GM10266 (cell line): ENCODE data around the gene GRAP.

ENCODE experiments used
- DNase-seq: peaks from one replicate; pipeline ENCODE4 v3.0.0; 2012; ENCODE audit errors: extremely low spot score
- TF ChIP-seq, protein P1 (sequence below): IDR thresholded peaks from 2 replicates; pipeline ENCODE4 v1.5.1; 2012; ENCODE audit warnings: mild to moderate bottlenecking, low read depth; ENCODE audit not compliant: control insufficient read depth, insufficient read depth; ENCODE audit errors: missing control alignments

GRAP gene

GRCh38 chr17:19009970-19010369 lies 36.8 kb downstream of the GRAP start:
- TF ChIP-seq, protein P1, sequence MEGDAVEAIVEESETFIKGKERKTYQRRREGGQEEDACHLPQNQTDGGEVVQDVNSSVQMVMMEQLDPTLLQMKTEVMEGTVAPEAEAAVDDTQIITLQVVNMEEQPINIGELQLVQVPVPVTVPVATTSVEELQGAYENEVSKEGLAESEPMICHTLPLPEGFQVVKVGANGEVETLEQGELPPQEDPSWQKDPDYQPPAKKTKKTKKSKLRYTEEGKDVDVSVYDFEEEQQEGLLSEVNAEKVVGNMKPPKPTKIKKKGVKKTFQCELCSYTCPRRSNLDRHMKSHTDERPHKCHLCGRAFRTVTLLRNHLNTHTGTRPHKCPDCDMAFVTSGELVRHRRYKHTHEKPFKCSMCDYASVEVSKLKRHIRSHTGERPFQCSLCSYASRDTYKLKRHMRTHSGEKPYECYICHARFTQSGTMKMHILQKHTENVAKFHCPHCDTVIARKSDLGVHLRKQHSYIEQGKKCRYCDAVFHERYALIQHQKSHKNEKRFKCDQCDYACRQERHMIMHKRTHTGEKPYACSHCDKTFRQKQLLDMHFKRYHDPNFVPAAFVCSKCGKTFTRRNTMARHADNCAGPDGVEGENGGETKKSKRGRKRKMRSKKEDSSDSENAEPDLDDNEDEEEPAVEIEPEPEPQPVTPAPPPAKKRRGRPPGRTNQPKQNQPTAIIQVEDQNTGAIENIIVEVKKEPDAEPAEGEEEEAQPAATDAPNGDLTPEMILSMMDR, result no peak

GRCh38 chr17:19006698-19007097 lies 40.1 kb downstream of the GRAP start:
- no peak for DNase-seq
- TF ChIP-seq, protein P1, result no peak

More at GRCh38 chr17:19009970-19010369, 36.8 kb downstream of the GRAP start:
- DNase-seq, result no peak

- TF ChIP-seq, protein P1, result no peak
Observed at GRCh38 chr17:19005789-19006430, 40.8 kb downstream of the GRAP start.

DNA sequence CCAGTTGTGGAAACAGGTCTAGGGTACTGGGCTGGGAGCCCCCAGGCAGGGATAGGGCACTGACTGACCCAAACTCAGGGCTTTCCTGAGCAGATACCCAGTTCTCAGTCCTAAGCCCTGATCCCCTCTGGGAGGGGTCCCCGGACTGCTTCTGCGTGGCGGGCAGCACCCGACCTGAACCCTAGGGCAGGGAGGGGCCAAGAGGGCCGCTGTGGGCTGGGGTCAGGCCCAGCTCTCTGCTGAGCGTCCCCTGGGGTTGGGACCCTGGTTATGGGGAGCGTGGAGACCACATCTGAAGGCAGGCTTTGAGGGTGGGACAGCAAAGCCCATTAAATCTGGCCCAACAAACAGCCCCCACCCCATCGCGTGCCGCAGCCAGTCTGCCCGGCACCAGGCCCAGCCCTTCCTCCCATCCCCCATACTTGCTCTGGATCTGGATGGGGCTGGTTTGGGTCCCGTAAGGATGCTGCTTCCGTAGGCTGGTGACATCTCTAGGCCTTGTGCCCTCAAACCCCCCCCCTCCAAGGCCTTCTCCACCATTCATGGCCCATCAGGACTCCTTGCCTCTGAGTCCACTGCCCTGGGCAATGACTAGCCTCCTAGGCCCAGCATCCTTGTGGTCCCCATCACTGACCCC lies 41.5 kb downstream of the GRAP start:
- TF ChIP-seq, protein P1, result no peak

More at GRCh38 chr17:19005789-19006430, 40.8 kb downstream of the GRAP start:
- no peak for DNase-seq

GRCh38 chr17:19004421-19005136 lies 42.2 kb downstream of the GRAP start, which contains the start of gene FAM83G:
FAM83G (minus strand) TSS chr17:19004764; CDS start chr17:19004041, 723 bp downstream.
- peak; percentile 90 for DNase-seq

More for the DNA sequence above, 41.5 kb downstream of the GRAP start:
- no peak for DNase-seq

GRCh38 chr17:19003543-19004420 lies 43.0 kb downstream of the GRAP start:
- TF ChIP-seq, protein P1, result no peak
- peak; percentile 72 for DNase-seq

More at GRCh38 chr17:19004421-19005136, 42.2 kb downstream of the GRAP start, which contains the start of gene FAM83G:
- TF ChIP-seq, protein P1, result no peak
